WTC11 (cell line): ENCODE data around the gene PDE12. TPM values are rescaled to one million over a fixed set of nuclear protein-coding genes. Genes with fewer than 3 reads are reported as not detected.

ENCODE experiments used
- ATAC-seq: fragments of 200-7000 bp; cut with Tn5 transposase; 2 replicates; pipeline ENCODE4 v1.10.0; 2021; ENCODE audit warnings: mild to moderate bottlenecking, moderate library complexity
- CTCF ChIA-PET: fragments of 300-600 bp; sonication (Branson Sonifier 250); formaldehyde crosslinking; loops from one replicate; lab custom pipeline; 2021; ENCODE audit warnings: antibody characterized with exemption; lab: Charles Lee
- POLR2A ChIA-PET: fragments of 350-600 bp; sonication (Branson Sonifier 250); formaldehyde crosslinking; loops from one replicate; lab custom pipeline; 2021; ENCODE audit warnings: antibody characterized with exemption; lab: Charles Lee
- DNase-seq: peaks from one replicate; pipeline ENCODE4 v3.0.0; 2021; ENCODE audit warnings: low spot score
- H3K27ac Mint-ChIP-seq: 2 replicates; pipeline ENCODE4 v1.8.0; 2021; ENCODE audit warnings: mixed read lengths
- H3K27me3 Mint-ChIP-seq: 2 replicates; pipeline ENCODE4 v1.8.0; 2021; ENCODE audit warnings: low read depth, mild to moderate bottlenecking, moderate library complexity, mixed read lengths
- H3K36me3 Mint-ChIP-seq: 2 replicates; pipeline ENCODE4 v1.8.0; 2021; ENCODE audit warnings: mixed read lengths
- H3K4me1 Mint-ChIP-seq: 2 replicates; pipeline ENCODE4 v1.8.0; 2022; ENCODE audit warnings: mixed read lengths
- H3K4me3 Mint-ChIP-seq: 2 replicates; pipeline ENCODE4 v1.8.0; 2021; ENCODE audit warnings: mild to moderate bottlenecking, moderate library complexity, mixed read lengths
- H3K9me3 Mint-ChIP-seq: 2 replicates; pipeline ENCODE4 v1.8.0; 2021; ENCODE audit warnings: mixed read lengths
- ATF1 ChIP-seq: sonication (generic); formaldehyde crosslinking; IDR thresholded peaks from 2 replicates; pipeline ENCODE4 v1.8.1; 2023; ENCODE audit warnings: mild to moderate bottlenecking, moderate library complexity, missing genetic modification reagents
- CREB1 ChIP-seq: sonication (generic); formaldehyde crosslinking; IDR thresholded peaks from 2 replicates; pipeline ENCODE4 v1.8.0; 2023; ENCODE audit warnings: mild to moderate bottlenecking, missing genetic modification reagents
- EMX1 ChIP-seq: fragments of 250-450 bp; sonication (Bioruptor Pico); IDR thresholded peaks from 2 replicates; pipeline ENCODE4 v1.8.0; 2021; ENCODE audit warnings: mild to moderate bottlenecking
- ETV6 ChIP-seq: sonication (generic); formaldehyde crosslinking; IDR thresholded peaks from 2 replicates; pipeline ENCODE4 v1.8.1; 2022; ENCODE audit warnings: mild to moderate bottlenecking, missing genetic modification reagents
- HMGA2 ChIP-seq: fragments of 250-450 bp; sonication (Bioruptor Pico); IDR thresholded peaks from 2 replicates; pipeline ENCODE4 v1.4.0; 2021; ENCODE audit warnings: mild to moderate bottlenecking, moderate library complexity
- KAT7 ChIP-seq: sonication (generic); formaldehyde crosslinking; IDR thresholded peaks from 2 replicates; pipeline ENCODE4 v1.8.1; 2023; ENCODE audit warnings: missing genetic modification reagents, mild to moderate bottlenecking, borderline replicate concordance
- MXD4 ChIP-seq: fragments of 250-450 bp; sonication (Bioruptor Pico); IDR thresholded peaks from 2 replicates; pipeline ENCODE4 v1.8.0; 2021; ENCODE audit warnings: mild to moderate bottlenecking, moderate library complexity, borderline replicate concordance
- MYBL2 ChIP-seq: sonication (generic); formaldehyde crosslinking; IDR thresholded peaks from 2 replicates; pipeline ENCODE4 v1.8.1; 2023; ENCODE audit warnings: mild to moderate bottlenecking, moderate library complexity, missing genetic modification reagents
- NR1H2 ChIP-seq: sonication (generic); formaldehyde crosslinking; IDR thresholded peaks from 2 replicates; pipeline ENCODE4 v1.9.0; 2021; ENCODE audit warnings: mild to moderate bottlenecking, moderate library complexity, missing genetic modification reagents
- SMAD4 ChIP-seq: sonication (generic); formaldehyde crosslinking; IDR thresholded peaks from 2 replicates; pipeline ENCODE4 v1.8.0; 2022; ENCODE audit warnings: mild to moderate bottlenecking, missing genetic modification reagents
- SP1 ChIP-seq: sonication (generic); formaldehyde crosslinking; conservative IDR thresholded peaks from 2 replicates; pipeline ENCODE4 v1.8.1; 2022; ENCODE audit warnings: missing genetic modification reagents
- TCF7 ChIP-seq: sonication (generic); formaldehyde crosslinking; IDR thresholded peaks from 2 replicates; pipeline ENCODE4 v1.8.0; 2022; ENCODE audit warnings: mild to moderate bottlenecking, low read depth, missing genetic modification reagents, moderate library complexity
- TEAD4 ChIP-seq: sonication (generic); formaldehyde crosslinking; IDR thresholded peaks from 2 replicates; pipeline ENCODE4 v1.8.0; 2022; ENCODE audit warnings: mild to moderate bottlenecking, missing genetic modification reagents
- ZNF263 ChIP-seq: sonication (generic); formaldehyde crosslinking; IDR thresholded peaks from 2 replicates; pipeline ENCODE4 v1.8.1; 2022; ENCODE audit warnings: low read depth, mild to moderate bottlenecking, moderate library complexity, missing genetic modification reagents
- total RNA-seq: library from RNA; stranded (reverse); gene quantifications from 3 replicates; pipeline ENCODE4 v1.2.3, GENCODE V29; 2021
- TF ChIP-seq, protein P1 (sequence below): sonication (generic); formaldehyde crosslinking; IDR thresholded peaks from 2 replicates; pipeline ENCODE4 v1.8.0; 2023; ENCODE audit warnings: mild to moderate bottlenecking, missing genetic modification reagents
- TF ChIP-seq, protein P2 (sequence below): fragments of 250-450 bp; sonication (Bioruptor Pico); IDR thresholded peaks from 2 replicates; pipeline ENCODE4 v1.9.0; 2021; ENCODE audit warnings: mild to moderate bottlenecking
- TF ChIP-seq, protein P3 (sequence below): sonication (generic); formaldehyde crosslinking; IDR thresholded peaks from 2 replicates; pipeline ENCODE4 v1.8.1; 2023; ENCODE audit warnings: mild to moderate bottlenecking, moderate library complexity, missing genetic modification reagents
- TF ChIP-seq, protein P4 (sequence below): fragments of 250-450 bp; sonication (Bioruptor Pico); IDR thresholded peaks from 2 replicates; pipeline ENCODE4 v1.9.0; 2021; ENCODE audit warnings: moderate library complexity, mild to moderate bottlenecking, inconsistent platforms, borderline replicate concordance
- TF ChIP-seq, protein P5 (sequence below): sonication (generic); formaldehyde crosslinking; IDR thresholded peaks from 2 replicates; pipeline ENCODE4 v1.8.1; 2023; ENCODE audit warnings: mild to moderate bottlenecking, missing genetic modification reagents
- TF ChIP-seq, protein P6 (sequence below): sonication (generic); formaldehyde crosslinking; IDR thresholded peaks from 2 replicates; pipeline ENCODE4 v1.8.0; 2022; ENCODE audit warnings: mild to moderate bottlenecking, missing genetic modification reagents
- TF ChIP-seq, protein P7 (sequence below): sonication (generic); formaldehyde crosslinking; IDR thresholded peaks from 2 replicates; pipeline ENCODE4 v1.8.1; 2023; ENCODE audit warnings: mild to moderate bottlenecking, missing genetic modification reagents

The PDE12 gene
- total RNA-seq, 1 experiment from 2014 or later: 16.4 TPM

DNA sequence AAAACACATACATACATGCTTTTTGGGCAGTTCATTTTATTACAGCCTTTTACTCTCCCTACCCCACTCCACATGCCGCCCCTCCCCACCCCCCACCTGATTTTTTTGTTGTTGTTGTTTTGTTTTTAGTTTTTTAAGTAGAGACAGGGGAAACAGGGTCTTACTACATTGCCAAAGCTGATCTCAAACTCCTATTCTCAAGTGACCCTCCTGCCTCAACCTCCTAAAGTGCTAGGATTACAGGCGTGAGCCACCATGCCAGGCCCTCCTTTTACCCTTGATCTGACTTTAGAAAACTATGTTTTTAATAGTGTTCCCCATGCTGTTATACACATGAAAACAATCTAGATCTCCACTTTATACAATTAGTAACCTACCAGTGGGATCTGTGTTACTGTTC is 14.8 kb downstream of the PDE12 start (continued):
- TF ChIP-seq, protein P1, sequence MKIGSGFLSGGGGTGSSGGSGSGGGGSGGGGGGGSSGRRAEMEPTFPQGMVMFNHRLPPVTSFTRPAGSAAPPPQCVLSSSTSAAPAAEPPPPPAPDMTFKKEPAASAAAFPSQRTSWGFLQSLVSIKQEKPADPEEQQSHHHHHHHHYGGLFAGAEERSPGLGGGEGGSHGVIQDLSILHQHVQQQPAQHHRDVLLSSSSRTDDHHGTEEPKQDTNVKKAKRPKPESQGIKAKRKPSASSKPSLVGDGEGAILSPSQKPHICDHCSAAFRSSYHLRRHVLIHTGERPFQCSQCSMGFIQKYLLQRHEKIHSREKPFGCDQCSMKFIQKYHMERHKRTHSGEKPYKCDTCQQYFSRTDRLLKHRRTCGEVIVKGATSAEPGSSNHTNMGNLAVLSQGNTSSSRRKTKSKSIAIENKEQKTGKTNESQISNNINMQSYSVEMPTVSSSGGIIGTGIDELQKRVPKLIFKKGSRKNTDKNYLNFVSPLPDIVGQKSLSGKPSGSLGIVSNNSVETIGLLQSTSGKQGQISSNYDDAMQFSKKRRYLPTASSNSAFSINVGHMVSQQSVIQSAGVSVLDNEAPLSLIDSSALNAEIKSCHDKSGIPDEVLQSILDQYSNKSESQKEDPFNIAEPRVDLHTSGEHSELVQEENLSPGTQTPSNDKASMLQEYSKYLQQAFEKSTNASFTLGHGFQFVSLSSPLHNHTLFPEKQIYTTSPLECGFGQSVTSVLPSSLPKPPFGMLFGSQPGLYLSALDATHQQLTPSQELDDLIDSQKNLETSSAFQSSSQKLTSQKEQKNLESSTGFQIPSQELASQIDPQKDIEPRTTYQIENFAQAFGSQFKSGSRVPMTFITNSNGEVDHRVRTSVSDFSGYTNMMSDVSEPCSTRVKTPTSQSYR (CRISPR knock-in tag): no peak
- TF ChIP-seq ZNF263 (CRISPR knock-in tag) (no peak), NR1H2 (CRISPR knock-in tag) (no peak), MXD4 (CRISPR knock-in tag) (no peak), SMAD4 (CRISPR knock-in tag) (no peak)
- TF ChIP-seq, all 79 proteins: peak for 0

DNA sequence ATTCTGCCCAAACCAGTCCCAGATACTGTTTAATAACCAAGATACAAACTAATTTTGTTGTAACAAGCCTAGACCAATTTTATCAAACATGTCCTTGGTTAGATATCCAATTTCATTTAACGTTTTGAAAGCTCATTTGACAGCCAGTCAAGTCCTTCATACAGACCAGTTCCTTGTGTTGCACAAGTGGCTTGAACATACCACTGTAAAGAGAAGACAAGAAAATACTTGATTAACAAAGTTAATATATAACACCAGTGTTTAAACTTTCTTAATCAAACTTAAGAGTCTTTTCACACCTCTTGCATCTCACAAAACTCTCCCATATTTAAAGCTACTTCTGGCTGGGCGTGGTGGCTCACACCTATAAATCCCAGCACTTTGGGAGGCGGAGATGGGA is 16.0 kb downstream of the PDE12 start:
- Mint-ChIP-seq H3K4me1 (no peaks in the 10 kb centered on the region), H3K36me3 (peaks cover 52% of the 10 kb centered on the region), H3K4me3 (no peak overlapping the region), H3K9me3 (no peaks in the 10 kb centered on the region), H3K27me3 (no peaks in the 10 kb centered on the region), H3K27ac (no peak overlapping the region)
- CTCF ChIA-PET: no interaction called here
- TF ChIP-seq TCF7 (CRISPR knock-in tag) (no peak), MYBL2 (CRISPR knock-in tag) (no peak), HMGA2 (no peak), SP1 (CRISPR knock-in tag) (no peak), ATF1 (CRISPR knock-in tag) (no peak), KAT7 (CRISPR knock-in tag) (no peak)
- TF ChIP-seq, protein P2, sequence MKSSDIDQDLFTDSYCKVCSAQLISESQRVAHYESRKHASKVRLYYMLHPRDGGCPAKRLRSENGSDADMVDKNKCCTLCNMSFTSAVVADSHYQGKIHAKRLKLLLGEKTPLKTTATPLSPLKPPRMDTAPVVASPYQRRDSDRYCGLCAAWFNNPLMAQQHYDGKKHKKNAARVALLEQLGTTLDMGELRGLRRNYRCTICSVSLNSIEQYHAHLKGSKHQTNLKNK (CRISPR knock-in tag): no peak
- TF ChIP-seq, protein P3, sequence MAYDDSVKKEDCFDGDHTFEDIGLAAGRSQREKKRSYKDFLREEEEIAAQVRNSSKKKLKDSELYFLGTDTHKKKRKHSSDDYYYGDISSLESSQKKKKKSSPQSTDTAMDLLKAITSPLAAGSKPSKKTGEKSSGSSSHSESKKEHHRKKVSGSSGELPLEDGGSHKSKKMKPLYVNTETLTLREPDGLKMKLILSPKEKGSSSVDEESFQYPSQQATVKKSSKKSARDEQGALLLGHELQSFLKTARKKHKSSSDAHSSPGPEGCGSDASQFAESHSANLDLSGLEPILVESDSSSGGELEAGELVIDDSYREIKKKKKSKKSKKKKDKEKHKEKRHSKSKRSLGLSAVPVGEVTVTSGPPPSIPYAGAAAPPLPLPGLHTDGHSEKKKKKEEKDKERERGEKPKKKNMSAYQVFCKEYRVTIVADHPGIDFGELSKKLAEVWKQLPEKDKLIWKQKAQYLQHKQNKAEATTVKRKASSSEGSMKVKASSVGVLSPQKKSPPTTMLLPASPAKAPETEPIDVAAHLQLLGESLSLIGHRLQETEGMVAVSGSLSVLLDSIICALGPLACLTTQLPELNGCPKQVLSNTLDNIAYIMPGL (CRISPR knock-in tag): no peak
- DNase-seq (no peak), ATAC-seq (no peak)
- POLR2A ChIA-PET: no interaction called here

DNA sequence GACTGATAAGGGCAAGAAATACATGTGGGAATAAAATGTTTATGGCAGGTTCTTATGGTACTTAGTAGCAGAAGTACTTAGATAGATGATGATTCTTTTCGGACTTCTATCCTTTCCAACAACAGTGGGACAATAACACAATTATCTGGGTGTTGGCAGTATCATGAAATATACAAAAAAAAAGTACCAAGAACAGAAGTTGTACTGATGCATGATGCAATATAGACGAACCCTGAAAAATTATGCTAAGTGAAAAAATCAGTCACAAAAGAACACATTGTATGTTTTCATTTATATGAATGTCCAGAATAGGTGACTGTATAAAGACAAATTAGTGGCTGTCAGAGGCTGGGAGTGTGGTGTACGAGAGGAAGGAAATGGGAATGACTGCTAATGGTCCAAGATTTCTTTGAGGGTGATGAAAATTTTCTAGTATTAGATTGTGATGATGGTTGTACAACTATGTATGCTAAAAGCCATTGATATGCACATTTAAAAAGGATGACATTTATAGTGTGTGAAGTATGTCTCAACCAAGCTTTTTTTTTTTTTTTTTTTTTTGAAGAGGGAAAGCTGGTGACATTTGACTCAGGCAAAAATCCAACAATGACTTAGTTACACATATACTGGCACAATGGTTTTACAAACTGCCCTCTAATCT is 20.0 kb downstream of the PDE12 start:
- Mint-ChIP-seq H3K9me3 (no peaks in the 10 kb centered on the region), H3K36me3 (peaks cover 74% of the 10 kb centered on the region), H3K4me1 (no peaks in the 10 kb centered on the region), H3K27me3 (no peaks in the 10 kb centered on the region)
- ATAC-seq: no peak
- no peak for TF ChIP-seq CREB1 (CRISPR knock-in tag)
- TF ChIP-seq TEAD4 (CRISPR knock-in tag): no peak
- TF ChIP-seq, protein P2 (CRISPR knock-in tag): no peak
- TF ChIP-seq, all 79 proteins: peak for 0
- no peak overlapping the region for H3K4me3 Mint-ChIP-seq
- POLR2A ChIA-PET: no interaction called here
- H3K27ac Mint-ChIP-seq: no peak overlapping the region
- CTCF ChIA-PET: no interaction called here
- no peak for DNase-seq

DNA sequence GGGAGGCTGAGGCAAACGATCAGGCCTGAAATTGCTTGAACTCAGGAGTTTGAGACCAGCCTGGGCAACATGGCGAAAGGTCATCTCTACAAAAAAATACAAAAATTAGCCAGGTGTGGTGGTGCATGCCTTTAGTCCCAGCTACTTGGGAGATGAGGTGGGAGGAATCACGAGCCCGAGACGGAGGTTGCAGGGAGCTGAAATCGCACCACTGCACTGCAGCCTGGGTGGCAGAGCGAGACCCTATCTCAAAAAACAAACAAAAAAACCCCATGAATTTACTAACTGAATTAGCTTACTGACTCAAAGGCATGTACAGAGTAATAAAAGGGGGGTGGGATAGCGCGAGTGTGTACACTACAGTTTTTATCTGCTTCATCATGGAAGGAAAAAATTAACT is 21.7 kb downstream of the PDE12 start:
- no peaks in the 10 kb centered on the region for H3K4me1 Mint-ChIP-seq
- ChIA-PET CTCF (no interaction called here), POLR2A (interaction anchor here (0.6 kb wide), 1 partner anchor 20 kb away, joined by 3 read pairs; the partner anchor contains the start of gene ARF4)
- DNase-seq (no peak), ATAC-seq (no peak)
- no peaks in the 10 kb centered on the region for H3K27me3 Mint-ChIP-seq
- peaks cover 63% of the 10 kb centered on the region for H3K36me3 Mint-ChIP-seq
- H3K4me3 Mint-ChIP-seq: no peak overlapping the region
- H3K9me3 Mint-ChIP-seq: no peaks in the 10 kb centered on the region
- H3K27ac Mint-ChIP-seq: no peak overlapping the region
- no peak for TF ChIP-seq ETV6 (CRISPR knock-in tag)
- TF ChIP-seq, protein P4, sequence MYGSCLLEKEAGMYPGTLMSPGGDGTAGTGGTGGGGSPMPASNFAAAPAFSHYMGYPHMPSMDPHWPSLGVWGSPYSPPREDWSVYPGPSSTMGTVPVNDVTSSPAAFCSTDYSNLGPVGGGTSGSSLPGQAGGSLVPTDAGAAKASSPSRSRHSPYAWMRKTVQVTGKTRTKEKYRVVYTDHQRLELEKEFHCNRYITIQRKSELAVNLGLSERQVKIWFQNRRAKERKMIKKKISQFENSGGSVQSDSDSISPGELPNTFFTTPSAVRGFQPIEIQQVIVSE (CRISPR knock-in tag): no peak
- no peak for TF ChIP-seq EMX1
- TF ChIP-seq, protein P5, sequence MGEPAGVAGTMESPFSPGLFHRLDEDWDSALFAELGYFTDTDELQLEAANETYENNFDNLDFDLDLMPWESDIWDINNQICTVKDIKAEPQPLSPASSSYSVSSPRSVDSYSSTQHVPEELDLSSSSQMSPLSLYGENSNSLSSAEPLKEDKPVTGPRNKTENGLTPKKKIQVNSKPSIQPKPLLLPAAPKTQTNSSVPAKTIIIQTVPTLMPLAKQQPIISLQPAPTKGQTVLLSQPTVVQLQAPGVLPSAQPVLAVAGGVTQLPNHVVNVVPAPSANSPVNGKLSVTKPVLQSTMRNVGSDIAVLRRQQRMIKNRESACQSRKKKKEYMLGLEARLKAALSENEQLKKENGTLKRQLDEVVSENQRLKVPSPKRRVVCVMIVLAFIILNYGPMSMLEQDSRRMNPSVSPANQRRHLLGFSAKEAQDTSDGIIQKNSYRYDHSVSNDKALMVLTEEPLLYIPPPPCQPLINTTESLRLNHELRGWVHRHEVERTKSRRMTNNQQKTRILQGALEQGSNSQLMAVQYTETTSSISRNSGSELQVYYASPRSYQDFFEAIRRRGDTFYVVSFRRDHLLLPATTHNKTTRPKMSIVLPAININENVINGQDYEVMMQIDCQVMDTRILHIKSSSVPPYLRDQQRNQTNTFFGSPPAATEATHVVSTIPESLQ (CRISPR knock-in tag): no peak
- TF ChIP-seq, protein P6, sequence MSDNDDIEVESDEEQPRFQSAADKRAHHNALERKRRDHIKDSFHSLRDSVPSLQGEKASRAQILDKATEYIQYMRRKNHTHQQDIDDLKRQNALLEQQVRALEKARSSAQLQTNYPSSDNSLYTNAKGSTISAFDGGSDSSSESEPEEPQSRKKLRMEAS (CRISPR knock-in tag): no peak
- TF ChIP-seq, protein P7, sequence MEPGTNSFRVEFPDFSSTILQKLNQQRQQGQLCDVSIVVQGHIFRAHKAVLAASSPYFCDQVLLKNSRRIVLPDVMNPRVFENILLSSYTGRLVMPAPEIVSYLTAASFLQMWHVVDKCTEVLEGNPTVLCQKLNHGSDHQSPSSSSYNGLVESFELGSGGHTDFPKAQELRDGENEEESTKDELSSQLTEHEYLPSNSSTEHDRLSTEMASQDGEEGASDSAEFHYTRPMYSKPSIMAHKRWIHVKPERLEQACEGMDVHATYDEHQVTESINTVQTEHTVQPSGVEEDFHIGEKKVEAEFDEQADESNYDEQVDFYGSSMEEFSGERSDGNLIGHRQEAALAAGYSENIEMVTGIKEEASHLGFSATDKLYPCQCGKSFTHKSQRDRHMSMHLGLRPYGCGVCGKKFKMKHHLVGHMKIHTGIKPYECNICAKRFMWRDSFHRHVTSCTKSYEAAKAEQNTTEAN (CRISPR knock-in tag): no peak
